ENCODE data around the gene DDX59.

Gene DDX59

DNA sequence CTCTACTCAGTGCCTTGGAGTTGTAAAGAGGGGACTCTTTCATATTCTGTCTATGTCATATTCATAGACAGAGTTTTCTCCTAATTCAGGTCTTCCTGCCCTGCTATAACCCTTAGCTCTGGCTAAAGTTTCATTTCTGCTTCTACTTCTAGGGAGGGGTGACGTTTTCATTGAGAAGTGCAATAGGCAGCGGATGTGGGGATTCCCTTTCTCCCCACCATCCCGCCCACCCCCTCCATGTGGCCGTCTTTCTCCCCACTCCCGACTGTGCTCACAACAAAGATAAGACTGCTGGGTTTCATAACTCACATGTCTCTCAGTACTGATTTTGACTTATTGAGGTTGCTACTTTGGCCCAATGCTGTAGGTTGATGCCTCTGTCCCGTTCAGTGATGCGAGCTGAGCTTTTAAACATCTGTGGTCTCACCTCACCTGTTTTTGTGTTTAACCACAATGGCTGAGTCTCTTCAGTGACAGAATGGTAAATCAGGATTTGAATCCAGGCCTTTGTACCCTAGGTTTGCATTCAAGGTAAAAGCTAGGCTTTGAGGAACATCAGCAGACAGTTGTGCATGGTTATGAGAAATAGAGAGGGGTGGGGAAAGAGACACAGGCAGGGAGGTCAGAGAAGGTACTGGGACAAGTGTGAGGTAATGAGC, 41.4 kb downstream of the DDX59 start:
- DNase-seq: peak; percentile 74 to 91 (median 88)

DNA sequence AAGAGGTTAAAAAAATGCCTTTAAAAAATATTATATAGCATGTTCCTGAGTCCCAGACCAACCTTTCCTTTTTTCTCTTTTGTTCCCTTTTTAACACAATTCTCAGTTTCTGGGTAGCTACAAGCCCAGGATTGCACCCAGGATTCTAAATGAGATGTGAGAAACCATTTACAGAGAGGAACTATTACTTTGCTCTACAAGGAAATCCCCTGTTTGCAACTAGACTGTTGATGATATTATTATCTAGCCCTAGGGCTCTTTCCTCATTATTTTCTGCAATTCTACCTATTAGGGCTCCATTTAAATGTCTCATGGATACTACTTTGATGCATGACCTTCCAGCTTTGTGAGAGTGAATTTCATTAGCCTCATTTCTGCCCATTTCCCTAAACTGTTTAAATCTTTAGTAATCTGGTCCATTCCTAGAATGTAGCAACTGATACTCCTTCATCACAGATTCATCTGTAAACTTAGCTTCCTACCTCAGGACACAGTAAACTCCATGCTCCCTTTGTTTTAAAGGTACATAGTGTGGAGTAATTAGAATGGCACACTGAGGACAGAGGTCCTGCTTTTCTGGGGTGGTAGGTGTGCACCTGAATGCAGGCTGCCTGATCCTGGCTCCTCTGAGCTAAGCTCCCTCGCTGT, 42.0 kb downstream of the DDX59 start:
- peak; percentile 45 to 81 (median 66) for DNase-seq

DNA sequence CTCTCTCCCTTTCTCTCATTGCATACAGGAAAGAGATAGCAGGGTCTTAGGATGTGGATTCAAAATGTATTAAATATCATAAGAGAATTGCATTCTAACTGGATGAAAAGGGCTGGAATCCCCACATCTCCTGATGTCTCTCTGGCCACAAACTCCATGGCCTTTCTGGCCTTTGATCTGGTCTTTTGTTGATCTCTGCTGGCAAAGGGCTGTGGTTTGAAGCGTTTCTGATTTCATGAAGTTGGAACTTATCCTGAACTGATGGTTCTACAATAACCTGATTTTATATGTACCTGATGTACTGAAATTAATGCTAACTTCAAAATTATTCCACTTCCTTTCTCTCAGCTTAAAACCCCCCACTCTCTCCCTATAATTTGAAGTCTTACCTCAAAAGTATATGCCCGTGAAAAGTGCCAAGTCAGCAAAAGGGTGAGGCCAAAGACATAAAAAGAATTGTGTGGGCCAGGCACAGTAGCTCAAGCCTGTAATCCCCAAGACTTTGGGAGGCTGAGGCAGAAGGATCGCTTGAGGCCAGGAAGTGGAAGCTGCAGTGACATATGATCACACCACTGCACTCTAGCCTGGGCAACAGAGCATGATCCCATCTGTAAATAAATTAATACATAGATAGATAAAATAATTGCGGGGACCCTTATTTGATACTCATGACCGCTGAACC, 42.7 kb downstream of the DDX59 start:
- peak in 1 of 4 experiments; percentile 35 for DNase-seq

DNA sequence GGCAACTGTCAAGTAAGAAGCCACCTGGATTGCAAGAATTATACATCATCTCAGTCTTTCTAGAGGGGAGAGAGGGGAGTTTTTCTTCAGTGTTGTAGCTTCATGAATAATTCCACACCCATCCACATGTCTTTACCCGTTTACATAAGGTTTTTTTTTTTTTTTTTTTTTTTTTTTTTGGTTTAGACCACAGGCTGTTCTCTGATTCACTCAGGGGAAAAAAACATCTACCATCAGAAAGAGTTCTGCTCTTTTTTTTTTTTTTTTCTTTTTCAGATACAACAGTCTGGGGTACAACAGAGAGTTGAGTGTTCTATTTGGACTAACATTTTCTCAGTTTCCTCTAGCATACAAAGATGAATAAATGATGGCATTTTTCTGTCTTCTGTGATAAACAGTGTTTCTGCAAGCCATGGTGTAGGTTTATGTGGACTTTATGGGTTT, 44.3 kb downstream of the DDX59 start:
- peak in 1 of 4 experiments; percentile 34 for DNase-seq

DNA sequence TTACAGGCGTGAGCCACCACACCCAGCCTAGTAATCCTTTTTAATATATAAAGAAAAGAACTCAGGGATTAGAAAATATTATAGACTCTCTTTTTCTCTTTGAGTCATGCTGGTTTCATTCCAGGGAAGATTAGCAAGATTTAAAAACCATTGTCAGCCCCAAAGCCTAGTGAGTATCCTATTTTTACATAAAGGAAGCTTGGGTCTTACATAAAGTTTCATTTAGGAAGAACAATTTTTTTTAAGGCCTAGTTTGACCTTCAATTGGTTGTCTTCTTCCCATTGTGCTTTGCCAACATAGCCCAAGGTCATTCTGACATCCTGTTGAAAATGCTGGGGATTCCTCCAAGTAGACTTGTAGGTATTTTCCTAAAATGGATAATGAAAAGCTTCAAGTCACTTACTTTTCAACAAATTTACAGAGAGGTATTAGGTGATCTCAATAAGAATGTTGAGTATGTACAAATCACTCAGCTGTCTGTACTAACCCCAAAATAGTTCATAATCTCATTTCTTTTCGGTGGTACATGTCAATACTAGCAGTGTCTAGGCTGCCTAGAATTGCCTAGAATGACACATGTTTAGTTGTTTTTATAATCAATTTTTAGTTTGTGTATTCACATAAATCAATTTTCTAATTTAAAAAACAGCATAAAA, 44.9 kb downstream of the DDX59 start:
- peak in 3 of 4 experiments; percentile 14 to 62 (median 59) for DNase-seq

DNA sequence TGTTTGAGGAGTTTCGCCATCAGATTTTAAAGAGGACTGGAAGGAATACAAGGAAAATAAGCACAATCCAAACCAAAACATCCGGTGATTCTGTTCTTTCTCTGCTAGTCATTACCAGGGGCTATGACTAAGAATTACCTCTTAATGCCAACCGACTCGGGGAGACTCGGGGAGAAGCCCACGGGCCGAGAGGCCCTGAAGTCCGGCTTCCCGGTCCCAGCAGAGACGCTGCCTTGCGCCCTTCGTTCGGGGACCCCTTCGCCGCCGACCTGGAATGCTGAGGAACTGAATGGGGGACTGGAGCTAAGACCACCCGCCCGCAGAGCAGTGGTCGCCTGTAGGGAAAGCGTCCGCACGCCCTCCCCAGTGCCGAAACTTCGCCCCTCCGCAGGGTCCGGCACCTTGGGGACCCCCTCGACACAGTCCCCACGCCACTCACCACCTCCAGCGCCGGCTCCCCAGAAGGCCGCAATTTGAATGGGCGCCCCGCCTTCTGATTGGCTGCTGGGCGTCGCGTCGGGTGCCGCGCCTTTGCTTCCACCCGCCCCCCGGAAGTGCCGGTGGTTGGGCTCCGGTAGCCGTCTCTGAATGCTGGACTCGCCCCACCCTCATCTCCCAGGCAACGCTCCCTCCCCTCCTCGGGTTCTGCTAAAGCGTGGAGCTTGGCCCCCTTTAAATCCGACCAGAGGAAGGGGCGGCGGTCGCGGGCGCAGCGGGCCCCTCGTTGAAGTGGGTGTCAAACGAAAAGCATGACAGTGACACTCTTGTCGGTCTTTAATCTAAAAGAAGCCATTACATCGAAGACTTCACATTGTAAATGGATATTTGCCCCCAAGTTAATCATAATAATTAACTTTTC, 49.2 kb downstream of the DDX59 start, which contains the start of gene KIF14:
Gene KIF14, minus strand, starts transcription at position 479 of the 859 bp plus-strand sequence. CDS start 2,028 bp downstream, outside the sequence.
- peak; percentile 94 to 97 (median 97) for DNase-seq

DNA sequence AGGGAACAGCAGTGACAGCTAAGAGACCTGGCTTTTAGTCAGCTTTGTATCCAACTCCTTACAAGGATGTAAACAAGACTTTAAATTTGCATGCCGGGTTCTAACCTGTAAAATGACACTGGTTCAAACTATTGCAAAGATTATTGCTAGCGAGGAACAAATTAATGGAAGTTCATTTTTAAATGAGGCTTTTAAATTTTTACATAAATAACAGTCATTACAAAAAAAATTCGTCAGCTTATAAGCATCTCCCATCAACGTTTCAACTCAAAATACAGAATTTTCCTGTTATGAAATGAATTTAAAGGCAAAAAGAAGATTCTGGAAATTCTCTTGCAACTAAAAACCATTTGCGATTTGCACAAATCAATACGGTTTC, 49.8 kb downstream of the DDX59 start:
- no peak for DNase-seq

DNA sequence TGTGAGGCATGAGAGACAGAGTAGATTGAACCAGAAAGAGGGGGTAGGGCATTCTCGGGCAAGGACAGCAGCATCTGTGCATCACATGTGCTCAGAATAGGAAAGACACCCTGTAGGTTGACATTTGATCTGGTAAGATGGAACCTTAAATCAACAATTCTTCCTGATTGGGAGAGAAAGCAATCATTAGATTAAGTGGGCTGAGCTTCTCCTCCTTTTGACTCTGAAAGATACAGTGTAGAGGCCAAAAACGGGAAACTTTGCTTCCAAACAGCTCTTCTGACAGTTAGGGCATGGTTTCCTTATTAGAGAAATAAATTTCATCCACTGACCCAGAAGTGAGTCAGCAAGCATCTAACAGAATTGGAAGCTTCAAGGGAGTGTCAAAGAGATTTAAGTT, 58.9 kb downstream of the DDX59 start:
- DNase-seq: peak in 2 of 4 experiments; percentile 12 to 33

DNA sequence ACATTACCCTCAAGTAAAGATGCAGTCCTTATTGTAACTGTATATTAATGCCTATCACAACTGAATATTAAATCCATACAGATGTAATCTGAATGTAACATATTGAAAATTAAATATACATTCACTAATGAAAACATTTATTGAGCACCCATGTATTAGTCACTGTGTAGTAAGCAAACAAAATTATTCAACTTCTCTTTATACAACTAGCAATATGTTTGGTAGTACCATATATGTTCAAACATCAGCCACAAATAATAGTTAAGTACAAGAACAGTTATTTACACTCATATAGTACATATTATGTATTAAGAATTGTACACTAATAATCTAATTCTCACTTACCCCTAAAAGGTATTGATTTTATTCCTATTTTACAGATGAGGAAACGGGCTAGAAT, 67.1 kb downstream of the DDX59 start:
- DNase-seq: no peak
